HG02981 (cell line): ENCODE results near the gene GRK5.

Experiments used
- ATAC-seq: cut with Tn5 transposase; IDR thresholded peaks from one replicate; pipeline ENCODE4 v1.9.1; 2021; ENCODE audit warnings: mild to moderate bottlenecking, moderate library complexity; ENCODE audit not compliant: unreplicated experiment

GRK5 gene

DNA sequence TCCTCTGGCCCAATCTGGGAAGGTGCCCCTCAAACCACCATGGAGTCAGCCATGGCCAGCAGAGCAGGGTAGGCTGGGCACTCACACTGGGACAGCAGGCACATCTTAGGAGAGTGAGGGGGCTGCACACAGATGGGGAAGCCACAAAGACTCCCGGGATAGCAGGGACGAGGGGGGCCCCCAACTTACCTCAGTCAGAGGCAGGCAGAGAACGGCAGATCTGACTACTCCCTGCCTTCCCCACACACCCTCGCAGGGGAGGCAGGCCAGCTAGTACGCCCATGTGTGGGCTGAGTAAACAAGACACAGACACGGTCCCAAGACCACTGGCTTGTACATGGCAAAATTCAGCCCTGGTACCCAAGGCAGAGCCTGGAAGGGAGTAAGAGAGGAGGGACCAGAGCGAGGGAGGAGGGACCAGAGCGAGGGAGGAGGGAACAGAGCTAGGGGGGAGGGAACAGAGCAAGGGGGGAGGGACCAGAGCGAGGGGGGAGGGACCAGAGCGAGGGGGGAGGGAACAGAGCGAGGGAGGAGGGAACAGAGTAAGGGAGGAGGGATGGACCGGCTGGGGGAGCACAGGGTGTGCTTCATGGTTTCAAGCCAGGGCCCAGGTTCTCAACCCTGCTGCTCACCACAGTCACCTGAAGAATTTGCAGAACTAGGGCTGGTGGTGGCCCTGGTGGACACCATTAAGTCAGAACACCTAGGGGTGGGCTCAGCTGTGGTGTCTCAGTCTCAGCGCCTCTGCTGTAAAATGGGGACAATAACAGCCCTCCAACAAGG, 261.4 kb downstream of the GRK5 start:
- no peak for ATAC-seq

DNA sequence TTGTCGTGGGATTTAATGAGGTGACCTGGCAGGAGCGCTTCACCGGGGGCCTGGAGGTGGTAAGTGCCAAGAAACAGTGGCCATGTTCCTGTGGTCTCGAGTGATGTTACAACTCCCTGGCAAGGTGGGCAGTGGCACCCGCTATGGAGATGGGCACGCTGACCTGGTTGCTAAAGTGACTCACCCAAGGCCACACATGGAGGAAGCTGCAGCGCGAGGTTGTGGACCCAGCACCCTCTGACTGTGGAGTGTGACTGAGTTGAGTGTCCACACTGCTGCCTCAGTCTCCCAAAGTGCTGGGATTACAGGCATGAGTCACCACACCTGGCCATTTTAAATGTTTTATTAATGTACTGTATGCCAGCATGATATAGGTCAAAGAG, 261.9 kb downstream of the GRK5 start:
- no peak for ATAC-seq

DNA sequence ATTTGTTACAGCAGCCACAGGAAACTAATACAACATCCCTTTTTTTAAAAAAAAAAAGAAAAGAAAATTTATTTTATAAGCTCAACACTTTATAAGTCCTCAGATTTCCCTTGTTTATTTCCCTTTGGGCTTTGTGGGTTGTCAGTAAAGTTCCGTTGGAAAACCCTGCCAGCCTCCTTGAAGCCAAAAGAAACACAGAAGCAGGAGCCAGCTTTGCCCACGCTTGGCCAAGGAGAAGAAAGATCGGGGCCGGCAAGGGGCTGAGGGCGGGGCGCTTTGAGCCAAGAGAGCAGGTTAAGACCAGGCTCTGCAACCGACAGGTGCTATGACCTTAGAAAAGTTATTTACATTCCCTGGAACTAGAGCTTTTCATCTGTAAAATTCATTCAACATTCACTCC, 262.5 kb downstream of the GRK5 start:
- no peak for ATAC-seq

DNA sequence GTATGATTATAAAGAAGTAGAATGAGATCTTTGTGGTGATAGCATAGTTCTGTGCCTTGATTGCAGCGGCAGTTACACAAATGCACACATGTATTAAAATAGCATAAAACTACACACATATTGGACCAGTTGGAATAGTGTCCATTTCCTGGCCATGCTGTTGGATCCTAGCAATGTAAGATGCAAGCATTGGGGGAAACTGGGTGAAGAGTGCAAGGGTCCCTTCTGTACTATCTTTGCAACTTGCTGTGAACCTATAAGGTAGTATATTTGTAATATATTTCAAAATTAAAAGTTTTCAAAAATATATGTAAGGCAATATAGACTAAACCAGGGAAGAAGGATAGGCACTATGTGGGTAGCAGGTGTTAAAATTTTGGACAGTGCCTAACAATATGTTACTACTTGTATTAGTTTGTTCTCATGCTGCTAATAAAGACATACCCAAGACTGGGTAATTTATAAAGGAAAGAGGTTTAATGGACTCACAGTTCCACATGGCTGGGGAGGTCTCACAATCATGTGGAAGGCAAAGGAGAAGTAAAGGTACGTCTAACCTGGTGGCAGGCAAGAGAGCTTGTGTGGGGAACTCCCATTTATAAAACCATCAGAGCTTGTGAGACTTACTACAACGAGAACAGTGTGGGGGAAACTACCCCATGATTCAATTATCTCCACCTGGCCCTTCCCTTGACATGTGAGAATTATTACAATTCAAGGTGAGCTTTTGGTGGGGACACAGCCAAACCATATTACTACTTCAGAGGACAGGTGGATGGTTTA, 263.7 kb downstream of the GRK5 start:
- no peak for ATAC-seq

DNA sequence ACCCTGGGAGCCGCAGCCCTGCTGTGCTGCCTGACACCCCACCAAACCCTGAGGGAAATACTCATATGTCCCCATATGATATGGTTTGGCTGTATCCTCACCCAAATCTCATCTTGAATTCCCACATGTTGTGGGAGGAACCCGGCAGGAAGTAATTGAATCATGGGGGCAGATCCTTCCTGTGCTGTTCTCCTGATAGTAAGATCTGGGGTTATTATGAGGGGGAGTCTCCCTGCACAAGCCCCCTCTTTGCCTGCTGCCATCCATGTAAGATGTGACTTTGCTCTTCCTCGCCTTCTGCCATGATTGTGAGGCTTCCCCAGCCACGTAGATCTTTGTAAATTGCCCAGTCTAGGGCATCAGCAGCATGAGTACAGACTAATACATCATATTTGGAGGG, 266.4 kb downstream of the GRK5 start:
- ATAC-seq: no peak

DNA sequence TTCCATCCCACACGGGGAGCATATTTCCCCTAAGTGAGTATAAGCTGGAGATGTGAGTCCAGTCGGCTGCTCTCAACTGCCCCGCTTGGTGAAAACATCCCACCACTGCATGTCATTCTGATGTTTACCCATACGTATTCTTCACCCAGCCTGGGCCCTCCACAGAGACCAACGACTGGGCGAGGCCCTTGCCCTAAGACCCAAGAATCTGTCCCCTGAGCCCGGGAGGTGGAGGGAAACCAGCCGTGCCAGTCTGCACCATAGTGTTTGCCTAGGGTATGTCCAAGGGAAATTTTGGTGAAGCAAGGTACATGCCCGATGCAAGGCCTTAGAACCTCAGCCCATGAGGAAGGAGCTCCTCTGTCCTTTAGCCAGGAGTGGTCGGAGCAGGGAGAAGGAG, 267.2 kb downstream of the GRK5 start:
- ATAC-seq: no peak

DNA sequence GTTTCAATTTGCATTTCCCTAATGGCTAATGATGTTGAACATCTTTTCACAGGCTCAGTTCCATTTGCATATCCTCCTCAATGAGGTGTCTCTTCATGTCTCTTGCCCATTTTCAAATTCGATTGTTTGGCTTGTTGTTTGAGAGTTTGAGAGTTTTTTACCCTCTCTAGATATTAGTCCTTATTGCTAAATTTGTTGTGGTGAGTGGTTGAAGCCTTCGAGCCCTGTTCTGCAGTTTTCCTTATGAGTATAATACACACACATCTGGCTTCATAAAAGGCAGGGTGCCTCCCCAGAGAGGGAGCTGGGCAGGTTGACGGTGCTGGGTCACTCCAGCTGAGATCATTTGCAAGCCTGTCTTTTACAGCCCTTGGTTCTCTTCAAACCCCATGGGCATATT, 270.1 kb downstream of the GRK5 start:
- peak; percentile 49 for ATAC-seq

DNA sequence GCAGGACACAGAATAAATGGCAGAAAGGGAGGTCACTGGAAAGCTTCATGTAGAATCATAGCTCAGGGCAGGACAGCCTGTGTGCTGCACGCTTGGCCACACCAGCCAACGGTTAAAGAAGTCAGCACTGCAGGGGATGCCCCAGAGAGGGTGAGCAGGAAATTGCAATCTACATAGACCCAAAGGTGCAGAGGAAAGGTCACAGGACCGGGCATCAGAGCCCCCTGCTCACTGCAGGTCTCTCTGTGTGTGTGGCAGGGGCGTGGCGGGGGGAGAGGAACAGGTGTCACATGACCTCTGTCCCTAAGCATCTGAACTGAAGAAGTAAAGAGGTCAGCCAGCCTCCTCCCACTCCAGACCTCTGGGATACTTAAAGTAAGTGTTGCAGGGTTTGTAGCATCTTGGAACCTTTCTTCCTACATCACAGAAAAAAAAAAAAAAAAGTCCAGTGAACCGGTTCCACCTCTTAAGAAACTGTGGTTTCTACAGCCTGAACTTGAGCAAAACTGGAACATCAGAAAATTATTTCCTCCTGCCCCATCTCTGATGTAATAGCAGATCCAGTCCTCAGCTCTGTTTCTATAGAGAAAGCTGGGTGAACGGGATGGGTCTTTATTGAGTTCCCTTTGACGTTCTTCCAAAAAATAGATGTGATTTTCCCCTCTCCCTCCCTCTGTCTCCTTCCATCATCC, 270.9 kb downstream of the GRK5 start:
- ATAC-seq: peak; percentile 89

DNA sequence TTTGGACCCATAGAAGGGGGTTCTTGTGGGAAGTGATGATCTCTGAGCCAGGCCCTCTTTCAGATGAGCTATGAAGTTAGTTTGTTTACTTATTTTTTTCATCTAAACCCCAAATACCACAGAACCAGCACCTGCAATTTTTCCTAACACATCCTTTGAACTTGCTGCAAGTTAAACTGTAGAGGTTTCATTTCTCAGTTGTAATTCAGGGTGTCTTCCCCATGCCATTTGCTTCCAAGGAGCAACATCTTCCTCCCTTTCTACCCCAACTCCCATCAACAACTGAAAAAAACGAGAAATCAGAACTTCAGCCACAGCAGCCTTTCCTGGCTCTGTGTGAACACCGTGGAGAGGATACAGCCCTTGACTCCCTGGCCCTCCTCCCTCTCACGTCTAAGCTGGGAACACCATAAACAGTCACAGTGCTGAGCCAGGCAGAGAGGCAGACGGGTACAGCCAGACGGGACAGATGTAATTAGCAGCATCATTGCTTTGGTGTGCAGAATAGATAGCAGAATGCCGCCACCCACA, 271.5 kb downstream of the GRK5 start:
- no peak for ATAC-seq

DNA sequence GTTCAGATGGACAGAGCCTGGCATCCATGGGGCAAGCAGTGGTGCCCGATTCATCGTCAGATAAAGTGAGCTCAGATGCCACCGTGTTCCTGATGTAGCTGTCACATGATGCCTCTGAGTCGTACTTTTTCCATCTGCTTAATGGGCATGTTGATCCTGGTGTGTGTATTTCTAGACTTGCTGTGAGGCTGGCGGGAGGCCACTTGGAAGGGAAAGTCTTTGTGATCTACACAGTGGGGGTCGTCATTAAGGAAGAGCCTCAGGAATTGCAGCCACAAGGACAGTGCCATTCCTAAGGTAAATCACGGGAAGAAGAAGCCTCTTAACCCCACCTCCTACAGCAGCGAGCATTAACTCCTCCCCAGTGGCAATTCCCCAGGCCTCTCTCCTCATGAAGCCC, 272.2 kb downstream of the GRK5 start:
- ATAC-seq: no peak

DNA sequence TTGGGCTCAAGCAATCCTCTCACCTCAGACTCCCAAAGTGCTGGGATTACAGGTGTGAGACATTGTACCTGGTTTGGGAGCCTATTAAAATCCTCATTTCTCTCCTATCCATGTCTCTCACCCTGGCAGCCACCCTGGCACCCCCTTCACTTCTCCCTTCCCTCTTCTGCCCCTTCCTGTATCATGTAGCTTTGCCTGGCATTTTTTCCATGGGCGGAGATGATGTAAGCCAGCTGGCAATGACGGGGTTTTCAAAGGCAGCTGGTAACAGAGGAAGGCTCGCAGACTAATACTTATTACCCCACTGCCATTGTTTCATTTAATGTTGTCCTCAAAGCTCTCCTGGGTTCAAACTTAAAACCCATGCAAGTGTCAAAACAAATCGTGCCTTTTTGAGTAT, 273.3 kb downstream of the GRK5 start:
- no peak for ATAC-seq

DNA sequence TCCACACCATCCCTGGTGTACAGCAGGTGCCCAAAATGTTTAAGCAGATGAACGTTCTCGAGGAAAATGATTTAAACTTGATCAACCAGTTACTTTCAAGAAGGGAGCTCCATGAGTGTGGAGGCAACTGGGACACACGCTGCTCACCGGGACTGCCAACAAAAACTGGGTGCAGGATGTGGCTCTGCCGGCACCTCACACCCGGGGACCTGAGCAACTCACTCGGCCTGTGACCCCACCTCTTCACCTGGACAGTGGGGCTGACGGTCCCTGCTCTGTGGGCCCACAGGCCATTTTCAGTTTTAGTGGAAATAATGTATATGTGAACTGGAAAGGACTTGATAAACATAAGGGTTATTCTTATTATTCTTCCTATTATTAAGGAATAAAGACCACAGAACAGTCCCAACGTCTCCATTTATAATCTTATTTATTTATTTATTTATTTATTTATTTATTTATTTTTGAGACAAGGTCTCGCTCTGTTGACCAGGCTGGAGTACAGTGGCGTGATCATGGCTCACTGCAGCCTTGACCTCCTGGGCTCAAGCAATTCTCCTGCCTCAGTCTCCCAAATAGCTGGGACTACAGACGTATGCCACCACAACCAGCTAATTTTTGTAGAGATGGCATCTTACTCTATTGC, 274.5 kb downstream of the GRK5 start:
- no peak for ATAC-seq

DNA sequence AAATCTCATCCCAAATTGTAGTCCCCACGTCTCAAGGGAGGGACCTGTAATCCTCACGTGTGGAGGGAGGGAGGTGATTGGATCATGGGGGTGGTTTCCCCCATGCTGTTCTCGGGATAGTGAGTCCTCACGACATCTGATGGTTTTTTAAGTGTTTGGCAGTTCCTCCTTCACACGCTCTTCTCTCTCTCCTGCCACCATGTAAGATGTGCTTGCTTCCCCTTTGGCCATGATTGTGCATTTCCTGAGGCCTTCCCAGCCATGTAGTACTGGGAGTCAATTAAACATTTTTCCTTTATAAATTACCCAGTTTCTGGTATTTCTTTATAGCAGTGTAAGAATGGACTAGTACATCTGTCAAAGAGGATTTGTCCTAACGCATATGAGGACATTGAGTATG, 275.6 kb downstream of the GRK5 start:
- ATAC-seq: no peak

DNA sequence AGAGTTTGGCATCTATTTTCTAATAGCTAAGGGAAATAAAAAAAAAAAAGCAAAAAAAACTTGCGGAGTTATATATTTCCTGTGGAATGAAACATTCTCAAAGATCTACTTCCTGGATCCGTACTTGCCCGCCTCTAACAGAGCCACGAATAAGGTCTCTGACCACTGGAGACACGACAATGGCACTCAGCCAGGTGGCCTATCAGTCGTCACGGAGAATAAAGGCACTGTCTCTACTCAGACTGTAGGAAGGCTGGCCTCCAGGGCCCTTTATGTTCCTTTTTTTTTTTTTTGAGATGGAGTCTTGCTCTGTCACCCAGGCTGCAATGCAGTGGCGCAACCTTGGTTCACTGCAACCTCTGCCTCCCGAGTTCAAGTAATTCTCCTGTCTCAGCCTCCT, 276.5 kb downstream of the GRK5 start:
- ATAC-seq: no peak

DNA sequence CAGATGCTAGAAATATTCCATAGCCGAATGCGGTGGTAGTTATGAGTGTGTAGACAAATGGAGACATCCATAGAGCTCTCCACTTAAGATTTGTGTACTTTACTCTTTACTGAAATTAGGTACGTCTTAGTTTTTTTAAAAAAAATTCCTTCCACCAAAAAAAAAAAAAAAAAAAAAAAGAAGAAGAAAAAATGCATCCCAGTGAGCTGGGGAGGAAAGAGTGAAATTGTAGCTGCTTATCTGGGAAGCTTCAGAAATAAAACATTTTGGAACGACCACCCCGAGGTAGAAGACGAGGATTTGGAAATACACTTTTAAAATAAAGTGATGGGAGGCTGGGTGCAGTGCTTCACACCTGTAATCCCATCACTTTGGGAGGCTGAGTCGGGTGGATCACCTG, 281.3 kb downstream of the GRK5 start:
- no peak for ATAC-seq

DNA sequence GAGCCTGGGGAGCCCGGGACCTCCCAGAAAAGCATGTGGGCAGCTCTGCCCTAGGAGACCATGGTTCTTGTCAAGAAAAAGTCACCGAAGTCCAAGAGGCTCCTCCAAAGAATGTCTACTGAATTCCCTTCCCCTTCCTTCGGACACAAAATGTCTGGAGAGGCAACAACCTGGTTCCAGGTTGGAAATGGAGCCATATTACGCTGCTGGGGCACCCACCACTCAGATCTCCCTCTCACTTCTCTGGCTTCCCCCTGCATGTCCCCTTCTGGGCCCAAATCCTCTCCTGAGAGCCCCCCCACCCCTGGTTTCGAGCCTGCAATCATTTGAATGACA, 282.6 kb downstream of the GRK5 start:
- no peak for ATAC-seq

DNA sequence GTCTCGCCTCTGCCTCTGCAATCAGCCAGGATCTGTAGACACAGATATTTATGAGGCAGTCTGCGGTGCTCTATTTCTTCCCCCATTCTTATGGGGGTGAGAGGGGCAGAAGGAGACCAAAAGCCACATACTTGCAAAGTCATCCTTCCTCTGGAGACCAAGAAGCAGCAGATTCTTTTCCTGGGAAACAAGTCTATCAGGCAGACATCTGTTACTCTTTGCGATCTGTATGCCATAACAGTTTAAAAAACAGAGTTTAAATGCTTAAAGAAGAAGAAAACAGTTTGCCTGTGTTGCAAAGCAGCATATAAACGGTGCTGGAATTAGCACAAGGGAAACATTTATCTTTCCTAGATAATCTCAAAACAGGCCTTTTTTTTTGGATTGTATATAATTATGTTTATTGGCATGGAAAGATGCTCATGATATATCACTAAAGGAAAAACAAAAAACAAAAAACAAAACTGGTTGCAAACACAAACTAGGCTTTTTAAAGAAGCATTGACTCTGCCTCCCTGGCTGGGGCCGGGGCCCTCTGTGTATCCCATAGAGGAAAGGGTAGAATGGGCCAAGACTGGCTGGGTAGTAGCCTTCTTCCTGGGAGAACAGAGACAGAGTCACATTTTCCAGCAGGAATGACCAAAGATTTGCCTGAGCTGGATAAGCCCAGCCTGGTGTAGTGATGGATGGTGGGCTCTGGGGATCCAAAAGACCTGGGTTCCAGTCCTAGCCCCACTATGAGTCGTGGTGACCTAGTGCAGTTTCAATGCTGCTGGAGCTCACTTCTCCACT, 284.8 kb downstream of the GRK5 start:
- ATAC-seq: no peak

DNA sequence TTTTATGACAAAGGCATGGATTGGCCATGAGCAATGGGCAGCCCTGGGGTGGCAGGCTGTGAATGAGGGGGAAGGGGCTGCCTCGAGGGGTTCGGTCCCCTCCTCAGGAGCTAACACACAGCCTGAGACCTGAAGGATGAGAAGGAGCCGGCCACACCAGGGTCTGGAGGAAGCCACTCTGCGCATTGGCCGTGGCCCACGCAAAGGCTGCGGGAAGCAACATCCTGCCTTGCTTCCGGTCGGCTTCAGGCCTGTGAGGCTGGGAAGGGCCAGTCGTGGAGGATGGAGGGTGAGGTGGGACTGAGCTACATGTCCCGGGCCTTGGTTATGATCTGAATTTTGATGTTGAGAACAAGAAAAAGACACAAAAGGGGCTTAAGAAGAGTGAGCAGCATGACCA, 285.8 kb downstream of the GRK5 start:
- ATAC-seq: no peak

DNA sequence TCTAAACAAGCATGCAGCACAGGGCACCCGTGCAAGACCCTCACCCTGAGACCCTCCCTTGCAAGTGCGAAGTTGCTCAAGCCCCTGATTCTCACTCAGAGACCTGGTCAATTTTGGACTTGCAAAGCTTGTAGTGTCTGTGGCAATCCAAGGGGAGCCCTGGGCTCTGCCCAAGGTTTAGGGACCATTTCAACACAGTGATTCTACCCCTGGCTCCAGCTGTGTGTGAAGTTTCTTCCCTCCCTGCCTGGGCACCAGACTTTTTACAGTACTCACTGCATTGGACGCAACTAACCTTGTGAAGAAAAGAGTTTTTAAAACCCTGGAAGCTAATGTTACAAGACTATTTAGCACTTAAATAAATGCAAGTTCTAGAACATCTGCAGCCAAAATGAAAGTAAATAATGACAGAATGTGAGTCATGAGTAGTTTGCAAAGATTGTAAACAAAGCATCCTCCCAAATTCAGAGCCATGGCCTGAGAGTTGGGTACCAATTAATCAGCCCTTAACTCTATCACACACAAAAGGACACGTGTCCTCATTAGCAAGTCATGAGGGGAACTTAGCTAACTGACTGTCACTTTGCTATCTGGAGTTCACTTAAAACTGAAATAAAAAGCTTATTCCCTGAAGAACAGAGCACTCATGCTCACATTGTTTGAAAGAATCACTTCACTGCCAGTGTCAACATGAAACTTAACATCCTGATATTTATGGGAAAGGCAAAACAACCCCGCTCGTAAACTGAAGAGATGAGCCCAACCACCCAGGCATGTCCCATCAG, 287.1 kb downstream of the GRK5 start:
- ATAC-seq: no peak

DNA sequence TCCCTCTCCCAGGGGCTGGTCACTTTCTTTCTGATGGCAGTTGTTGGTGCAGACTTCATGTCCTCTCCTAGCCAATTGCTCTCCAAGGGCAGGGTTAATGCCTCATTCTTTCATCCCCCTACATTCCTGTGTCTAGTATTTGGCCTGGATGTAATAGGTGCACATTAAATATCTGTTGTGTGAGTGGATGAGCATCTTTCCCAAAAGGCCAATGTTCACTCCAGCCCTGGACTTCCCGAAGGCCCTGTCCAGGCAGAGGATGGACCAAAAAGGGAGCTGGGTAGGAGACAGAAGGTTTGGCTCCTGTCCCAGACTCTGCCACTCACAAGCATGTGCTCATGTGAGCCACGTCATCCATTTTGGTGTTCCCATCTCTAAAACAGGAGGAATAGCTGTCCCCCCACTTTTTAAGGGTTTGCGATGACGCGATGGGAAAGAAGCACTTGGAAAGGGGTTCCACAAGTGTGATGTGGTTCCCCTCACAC, 287.7 kb downstream of the GRK5 start:
- ATAC-seq: no peak
